Non-pigmented ciliary epithelial cell (primary cell): Measurements from ENCODE around the gene CAPN6.

Experiments used
- DNase-seq: peaks from one replicate; pipeline ENCODE4 v3.0.0-alpha.2; 2010; ENCODE audit warnings: low read depth

Gene CAPN6, protein sequence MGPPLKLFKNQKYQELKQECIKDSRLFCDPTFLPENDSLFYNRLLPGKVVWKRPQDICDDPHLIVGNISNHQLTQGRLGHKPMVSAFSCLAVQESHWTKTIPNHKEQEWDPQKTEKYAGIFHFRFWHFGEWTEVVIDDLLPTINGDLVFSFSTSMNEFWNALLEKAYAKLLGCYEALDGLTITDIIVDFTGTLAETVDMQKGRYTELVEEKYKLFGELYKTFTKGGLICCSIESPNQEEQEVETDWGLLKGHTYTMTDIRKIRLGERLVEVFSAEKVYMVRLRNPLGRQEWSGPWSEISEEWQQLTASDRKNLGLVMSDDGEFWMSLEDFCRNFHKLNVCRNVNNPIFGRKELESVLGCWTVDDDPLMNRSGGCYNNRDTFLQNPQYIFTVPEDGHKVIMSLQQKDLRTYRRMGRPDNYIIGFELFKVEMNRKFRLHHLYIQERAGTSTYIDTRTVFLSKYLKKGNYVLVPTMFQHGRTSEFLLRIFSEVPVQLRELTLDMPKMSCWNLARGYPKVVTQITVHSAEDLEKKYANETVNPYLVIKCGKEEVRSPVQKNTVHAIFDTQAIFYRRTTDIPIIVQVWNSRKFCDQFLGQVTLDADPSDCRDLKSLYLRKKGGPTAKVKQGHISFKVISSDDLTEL

DNA sequence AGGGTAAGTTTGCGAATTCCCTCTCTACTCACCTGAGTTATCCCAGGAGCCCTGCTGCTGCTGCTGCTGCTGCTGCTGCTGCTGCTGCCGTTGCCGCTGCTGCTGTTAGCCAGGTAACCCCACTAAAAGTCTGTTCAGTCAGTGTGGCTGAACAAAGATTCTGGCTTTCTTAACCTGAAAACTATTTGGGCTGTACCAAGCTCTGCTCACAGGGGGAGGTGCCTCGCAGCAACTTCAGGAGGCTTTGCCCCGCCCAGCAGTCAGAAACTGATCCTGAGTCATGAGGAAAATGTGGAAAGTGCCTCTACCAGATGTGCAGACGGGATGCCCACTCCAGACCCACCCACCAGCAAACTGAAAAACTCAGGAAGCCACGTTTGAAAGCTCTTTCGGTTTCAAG lies at the start of gene CAPN6:
TSS of gene CAPN6 (minus strand) at position 145 of the 400 bp plus-strand sequence. CDS start 6,547 bp downstream, outside the sequence.
- no peak for DNase-seq

DNA sequence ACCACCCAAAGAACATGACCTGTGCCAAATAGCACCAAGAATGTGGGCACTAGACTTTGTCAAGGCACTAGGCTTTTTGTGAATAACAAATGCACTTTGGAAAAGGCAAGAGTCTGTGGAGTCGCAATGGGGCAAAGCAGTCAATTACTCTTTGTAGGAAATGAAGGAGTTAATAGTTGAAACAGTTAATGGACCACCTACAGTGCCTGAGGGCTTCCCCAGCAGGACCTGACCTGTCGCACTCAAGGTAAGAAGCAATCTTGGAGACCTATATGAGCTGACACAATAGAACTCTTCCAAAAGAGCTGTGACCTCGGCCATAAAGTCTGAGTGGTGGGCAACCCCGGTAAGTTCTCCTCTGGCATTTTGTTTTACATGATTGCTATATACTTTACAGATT lies 49.2 kb upstream of the CAPN6 start:
- DNase-seq, result no peak

DNA sequence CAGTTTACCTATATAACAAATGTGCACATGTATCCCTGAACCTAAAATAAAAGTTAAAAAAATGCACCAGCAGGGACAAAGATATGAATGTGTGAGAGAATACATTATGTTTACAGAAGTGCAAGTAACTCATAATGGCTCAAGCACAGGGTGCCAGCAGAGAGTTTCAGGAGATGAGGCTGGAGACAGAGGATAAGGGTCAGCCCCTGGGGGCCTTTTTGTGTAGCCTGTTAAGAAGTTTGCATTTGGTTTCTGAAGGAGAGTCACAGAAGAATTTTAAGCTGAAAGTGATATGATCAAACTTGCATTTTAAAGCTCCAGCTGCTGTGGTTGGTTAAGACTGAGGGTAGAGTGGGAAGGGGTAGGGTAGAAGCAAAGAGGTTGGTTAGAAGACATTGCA lies 48.6 kb upstream of the CAPN6 start:
- DNase-seq, result no peak

DNA sequence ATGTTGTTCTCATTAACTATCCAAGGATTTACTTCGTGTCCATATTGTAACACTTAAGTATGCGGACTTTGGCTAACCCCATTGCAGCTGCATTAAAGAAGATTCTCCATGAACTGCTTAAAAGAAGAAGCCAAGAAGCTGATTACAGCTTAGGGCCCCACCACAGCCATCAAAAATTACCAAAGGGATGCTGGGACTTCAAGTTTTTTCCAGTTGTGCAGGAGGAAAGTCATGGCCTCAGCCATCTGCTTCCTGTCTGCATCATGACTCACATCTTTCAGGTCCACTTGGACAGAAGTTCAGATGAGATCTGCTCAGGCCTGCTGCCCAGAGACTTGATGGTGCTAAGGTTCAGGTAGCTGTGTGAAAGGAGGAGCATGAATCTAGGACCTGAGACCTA lies 38.8 kb upstream of the CAPN6 start:
- DNase-seq, result no peak

DNA sequence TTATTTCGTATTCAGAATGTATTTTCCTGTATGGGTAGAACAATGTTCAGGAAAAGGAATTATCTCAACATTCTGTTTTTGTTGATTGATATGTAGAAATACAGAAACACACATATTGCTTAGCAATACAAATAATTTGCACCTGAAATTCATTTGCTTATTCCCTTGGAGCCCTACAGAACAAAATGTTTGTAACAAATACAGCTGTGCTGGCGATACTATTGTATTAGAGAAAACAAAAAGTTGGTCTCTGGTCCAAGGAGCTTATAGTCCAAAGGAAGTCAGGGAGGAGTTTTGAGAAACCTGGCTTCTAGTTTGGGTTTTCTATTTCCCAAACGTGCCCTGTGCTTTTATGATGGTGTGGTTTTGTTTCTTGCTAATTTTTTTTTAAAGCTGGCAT lies 37.8 kb upstream of the CAPN6 start:
- DNase-seq, result no peak

DNA sequence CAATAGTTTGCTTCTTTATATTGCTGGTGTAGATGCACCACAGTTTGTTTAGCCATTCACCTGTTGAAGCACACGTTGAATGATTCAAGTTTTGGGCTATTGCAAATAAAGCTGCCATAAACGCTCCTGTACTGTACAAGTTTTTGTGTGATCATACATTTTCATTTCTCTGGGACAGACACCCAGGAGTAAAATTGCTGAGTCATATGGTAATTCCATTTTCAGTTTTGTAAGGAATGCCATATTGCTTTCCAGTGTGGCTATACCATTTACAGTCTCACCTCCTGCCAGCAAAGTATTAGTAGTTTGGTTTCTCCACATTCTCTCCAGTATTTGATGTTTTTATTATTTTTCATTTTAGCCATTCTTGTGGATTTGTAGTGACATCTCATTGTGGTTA lies 32.0 kb upstream of the CAPN6 start:
- no peak for DNase-seq

DNA sequence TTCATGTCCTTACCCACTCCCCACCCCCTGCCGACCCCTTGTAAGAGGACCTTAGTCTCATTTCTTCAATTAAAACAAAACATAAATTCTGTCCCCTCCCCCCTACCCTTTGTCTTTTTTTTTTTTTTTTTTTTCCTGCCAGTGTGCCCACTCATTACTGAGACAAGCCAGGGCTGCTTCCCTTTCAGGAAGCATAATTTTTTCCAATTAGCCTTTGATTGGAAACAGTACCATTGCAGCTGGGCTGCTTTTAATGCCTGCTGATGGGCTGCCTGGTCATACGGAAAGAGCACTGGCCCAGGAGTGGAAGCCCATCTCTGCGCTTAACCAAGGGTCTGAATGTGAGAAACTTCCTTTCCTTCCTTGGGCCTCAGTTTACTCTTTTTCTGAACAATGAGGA lies 18.6 kb upstream of the CAPN6 start:
- DNase-seq, result no peak

DNA sequence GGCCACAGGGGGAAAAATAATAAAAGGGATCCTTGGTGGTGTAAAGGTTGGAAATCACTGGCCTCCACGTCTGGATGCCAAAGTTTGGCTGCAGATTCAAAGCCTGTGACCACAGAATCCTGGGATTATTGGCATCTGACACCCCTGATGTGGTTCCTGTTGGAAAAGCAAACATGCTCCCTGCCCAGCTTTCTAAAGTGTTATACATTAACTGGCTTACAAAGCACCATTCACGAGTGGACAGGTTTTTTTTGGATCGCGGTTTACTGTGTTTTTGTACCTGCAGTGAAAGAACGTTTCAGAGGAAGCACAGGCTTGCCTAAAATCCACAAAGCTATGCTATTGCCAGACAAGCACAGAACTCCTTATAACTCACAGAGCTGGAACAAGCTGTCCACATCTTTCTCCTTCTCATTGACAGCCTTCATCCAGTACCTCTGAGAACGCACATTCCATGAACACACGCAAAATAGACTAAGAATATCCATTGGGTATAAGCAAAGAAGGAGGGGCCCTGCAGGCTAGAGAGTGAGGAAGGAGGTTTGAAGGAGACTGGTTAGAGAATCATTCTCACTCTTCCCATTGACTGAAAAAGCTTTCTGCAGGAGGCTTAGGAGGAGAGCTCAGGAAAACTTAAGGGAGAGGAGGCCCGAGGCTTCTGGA lies 14.5 kb upstream of the CAPN6 start:
- no peak for DNase-seq

DNA sequence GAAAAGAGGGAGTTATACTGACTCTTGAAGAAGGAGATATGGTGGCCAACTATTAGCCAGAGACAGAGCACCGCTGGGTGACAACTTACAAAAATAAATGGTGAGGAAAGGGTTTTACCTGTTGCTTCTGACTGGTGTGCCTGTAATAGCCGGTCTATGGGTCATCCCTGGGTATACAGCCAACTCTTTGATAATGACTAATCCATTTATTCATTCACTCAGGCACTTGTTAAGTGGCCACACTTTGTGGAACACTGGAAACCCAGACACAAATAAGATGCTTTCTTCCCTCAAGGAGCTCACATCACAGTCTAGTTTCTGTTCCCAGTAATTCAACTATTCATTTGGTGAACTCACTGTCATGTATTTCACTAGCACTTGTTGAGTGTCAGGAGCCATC lies 13.2 kb upstream of the CAPN6 start:
- DNase-seq, result no peak

DNA sequence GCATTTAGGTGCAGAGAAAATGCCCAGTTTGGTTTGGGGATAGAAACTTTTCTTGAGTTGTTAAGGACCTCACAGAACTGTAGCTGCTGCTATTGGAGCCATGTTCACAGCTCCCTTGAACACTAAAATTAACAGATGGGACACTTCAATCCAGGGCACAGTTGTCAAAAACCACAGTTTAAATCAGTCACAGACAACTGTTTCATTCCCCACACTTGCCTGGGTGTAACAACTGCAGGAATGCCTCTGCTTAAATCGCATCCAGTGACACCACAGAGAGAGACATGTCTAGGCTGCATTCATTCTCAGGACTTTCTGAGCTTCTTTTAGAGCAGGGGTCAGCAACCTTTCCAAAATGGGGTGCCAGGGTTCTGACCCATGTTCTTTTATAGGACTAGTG lies 12.7 kb upstream of the CAPN6 start:
- DNase-seq, result no peak

DNA sequence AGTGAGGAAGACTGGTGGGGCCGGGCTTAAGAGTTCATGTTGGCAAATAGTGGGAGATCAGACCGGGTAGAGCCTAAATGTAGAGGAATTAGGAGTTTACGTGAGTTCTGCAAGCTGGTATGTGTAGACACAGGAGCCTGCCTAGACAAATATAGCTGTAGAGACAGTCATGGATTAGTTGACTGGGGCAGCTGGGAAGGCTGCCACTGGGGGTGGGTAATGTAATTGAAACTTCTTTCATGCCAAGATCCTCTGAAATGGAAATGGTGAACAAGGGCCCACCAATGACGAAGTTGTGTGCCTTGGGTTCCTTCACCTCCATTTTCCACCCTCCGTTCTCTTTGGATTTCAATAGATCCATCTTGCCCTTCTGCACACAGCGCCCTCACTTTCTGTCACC lies 11.9 kb upstream of the CAPN6 start:
- no peak for DNase-seq

DNA sequence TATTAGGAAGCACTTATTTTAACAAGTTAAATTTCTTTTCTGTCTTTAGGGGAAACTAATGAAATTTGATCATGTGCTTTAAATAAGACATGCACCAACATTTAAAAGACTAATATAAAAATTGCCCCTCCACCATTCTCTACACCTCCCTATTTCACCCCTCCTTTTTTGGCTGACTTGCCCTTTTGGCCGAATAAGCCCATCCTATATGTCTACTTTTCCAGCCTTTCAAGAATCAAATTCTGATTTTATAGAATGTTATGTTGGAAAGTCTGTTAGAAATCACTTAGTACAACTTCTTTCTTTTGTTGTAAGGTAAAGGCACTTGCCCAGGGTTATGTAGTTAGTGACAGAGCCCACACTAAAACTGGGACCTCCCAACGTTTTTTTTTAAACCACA lies 1.8 kb downstream of the CAPN6 start:
- no peak for DNase-seq

DNA sequence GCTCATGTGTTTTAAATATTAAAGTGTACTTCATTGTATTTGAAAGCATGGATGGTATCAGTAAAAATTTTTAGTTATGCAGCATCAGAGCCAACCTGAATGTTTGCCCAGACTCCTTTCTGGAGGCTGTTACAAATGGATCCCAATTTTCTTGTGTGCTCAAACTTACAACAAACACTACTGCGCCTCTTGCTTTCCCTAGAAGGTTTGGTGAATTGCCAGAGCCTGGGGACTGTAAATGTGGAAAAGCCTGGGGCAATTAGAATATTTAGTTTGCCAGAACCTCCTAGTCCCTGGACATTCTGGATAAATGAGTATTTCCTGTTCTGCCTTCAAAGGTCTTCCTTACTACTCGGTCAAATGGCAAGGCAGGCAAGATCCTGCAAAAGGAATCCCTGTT lies 4.8 kb downstream of the CAPN6 start:
- no peak for DNase-seq

DNA sequence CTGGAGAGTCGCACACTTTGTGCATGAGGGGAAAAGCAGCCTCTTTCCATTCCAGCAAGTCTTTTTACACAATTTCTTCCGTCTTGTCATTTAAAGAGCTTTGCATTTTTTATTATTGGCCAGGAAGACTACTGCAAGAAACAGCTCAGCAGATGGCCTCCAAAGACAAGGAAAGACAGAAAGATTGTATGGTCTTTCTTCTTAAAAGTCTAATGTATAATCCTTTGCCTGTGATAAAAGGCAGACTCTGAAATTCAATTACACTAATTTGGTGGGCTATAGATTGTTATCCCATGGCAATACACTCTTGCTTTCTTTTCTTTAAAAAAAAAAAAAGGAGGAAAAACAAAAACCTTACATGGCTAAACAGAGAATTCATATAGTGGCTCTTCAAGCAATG lies 5.9 kb downstream of the CAPN6 start:
- DNase-seq, result no peak

DNA sequence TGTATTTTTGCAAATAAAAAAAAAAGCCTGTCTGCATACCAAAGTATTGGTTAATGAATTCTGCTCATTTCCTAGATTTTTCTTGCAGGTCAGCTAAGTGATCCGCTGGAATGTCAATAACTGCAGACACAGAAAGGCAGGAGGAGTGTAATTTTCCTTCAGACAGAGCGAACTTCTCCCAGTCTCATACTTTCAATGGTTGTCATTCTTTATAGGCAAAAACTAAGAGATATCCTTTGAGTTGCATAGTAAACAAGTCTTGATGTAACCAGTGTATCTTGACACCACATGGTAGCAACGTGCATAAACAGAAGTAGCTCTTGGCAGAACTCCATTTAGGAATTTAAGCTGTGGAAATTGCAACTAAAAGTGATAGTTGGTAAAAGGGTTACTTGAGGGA lies 8.2 kb downstream of the CAPN6 start:
- no peak for DNase-seq

DNA sequence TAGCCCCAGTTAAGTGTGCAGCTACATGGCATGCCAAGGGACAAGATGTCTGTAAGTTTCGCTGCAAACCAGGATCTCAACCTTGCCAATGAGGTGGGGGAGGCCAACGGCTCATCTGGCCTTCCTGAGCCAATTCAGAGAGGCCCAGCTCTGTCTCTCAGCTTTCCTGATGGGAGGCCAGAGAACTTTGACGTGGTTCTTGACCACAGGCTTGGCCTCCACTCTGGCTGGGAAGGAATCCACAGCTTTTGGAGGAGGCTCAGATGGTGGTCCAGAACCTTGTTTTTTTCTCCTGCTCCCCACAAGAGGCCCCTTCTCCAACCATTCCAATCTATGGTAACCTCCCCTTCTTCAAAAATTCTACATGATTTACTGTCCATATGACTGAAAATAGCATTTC lies 9.8 kb downstream of the CAPN6 start:
- DNase-seq, result no peak

DNA sequence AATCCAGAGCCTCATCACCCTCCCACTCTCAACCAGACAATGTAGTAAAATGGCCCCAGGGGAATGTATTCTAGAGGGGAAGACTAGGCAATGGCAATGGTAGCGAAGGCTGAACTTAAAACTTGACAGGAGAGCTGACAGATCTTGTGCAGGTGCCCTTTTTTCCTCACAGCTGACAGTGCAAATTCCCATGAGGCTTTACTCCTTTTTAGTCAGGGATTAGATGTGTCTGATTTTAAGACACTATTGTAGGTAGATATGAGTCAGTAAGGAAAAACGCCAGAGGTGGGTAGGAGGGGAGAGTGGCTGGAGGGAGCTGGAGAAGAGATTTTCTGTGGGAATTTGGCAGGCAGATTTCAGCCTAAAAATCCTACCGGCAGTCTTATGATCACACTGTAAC lies 10.7 kb downstream of the CAPN6 start:
- DNase-seq, result no peak

DNA sequence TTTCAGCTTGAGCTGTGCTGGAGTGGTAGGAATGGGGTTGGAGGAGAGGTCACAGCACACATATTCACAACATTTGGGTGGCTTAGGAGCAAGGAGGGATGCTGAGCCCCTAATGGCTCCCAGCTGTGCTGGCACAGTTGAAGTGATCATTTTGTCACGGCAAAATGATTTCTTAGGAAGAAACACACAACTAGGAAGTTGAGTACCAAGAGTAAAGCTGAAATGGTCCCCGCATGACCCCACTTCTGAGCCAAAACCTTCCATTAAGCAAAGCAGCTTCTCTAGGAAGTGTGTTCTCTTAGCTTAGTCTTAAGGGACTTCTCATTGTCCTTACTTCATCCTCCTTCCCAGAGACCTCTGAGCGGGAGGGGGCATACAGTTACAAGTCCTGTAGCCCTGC lies 12.6 kb downstream of the CAPN6 start:
- no peak for DNase-seq

DNA sequence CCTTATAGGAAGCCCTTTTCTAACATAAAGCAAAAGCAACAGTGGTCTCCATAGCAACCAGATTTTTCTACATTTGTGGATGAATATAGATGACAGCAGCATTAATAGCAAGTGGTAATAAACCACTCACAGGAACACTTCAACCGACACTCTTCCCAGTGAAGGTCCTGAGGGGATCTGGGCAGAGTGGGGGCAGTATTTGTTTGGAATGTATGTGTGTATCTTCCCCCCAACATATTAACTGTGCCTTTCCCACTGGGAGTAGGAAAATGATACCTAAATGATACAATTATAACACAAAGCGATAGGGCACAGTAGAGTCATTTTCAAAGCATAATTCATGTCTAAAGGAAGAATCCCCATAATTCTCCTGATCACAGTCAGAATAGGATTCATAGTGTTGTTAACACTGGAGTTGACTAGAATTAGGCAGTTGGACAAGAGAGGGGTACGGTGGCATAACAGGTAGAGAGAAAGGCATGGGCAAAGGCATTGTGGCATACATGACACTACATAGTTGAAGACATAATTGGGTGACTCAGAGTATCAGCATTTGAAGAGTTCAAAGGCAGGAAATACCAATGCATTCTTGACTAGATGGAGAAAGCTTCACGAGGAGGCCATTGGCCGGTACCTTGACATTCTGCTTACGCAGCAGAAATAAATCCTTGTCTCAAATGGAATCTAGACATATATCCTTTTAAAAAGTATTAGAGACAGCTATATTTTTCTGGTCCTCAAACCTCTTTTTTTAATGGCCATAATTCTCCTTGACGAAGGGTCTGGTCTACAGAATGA lies 15.2 kb downstream of the CAPN6 start:
- no peak for DNase-seq

DNA sequence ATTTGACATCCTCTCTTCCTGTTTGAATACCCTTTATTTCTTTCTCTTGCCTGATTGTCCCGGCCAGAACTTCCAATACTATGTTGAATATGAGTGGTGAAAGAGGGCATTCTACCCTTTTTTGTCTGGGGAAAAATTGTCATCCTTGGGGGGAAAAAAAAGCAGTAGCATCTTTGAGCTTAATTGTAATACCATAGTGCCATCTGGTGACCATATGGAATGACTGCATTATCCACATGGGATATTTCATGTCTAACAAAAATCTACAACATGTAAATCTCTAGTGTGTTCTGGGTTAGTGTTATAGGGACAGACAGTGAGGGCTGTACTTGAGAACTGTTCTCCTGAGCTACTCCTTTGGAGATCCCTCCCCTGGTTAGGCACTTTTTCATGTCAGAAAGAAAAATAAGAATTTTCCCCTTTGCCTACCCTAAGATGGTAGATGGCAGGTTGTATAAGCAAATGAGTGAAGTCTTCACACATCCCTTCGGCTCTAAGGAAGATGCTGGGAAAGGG lies 26.0 kb downstream of the CAPN6 start:
- no peak for DNase-seq

DNA sequence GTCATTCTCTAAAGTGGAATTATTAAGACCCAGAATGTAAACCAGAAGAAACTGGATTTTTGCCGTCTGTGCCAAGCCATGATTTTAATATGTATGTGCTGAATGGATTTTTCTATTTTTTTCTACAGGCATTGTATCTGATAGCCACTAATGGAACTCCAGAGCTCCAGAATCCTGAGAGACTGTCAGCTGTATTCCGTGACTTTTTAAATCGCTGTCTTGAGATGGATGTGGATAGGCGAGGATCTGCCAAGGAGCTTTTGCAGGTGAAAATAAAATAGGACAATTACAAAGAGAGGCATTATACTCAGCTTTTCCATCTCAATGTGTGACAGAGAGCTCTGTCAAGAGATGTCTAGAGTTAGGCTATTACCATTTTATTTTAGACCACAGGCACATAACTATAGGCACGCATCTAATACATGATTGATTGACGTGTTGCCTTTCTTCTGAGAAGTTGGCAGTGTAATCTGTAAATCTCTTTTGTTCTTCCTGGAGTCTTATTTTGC lies 53.9 kb downstream of the CAPN6 start:
- no peak for DNase-seq

DNA sequence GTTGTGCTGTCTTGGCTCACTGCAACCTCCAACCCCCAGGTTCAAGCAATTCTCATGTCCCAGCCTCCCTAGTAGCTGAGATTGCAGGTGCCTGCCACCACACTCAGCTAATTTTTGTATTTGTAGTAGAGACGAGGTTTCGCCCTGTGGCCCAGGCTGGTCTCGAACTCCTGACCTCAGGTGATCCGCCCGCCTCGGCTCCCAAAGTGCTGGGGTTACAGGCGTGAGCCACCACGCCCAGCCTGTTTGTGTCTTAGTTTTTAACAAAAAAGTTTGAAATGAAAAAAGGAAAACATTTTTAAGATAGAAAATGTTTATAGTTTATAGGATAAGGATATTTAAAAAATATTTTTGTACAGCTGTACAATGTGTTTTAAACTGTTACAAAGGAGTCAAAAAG lies 62.4 kb downstream of the CAPN6 start:
- no peak for DNase-seq
